ENCODE results near the gene RNF214. TPM values are rescaled to one million over a fixed set of nuclear protein-coding genes. Genes with fewer than 3 reads are reported as not detected.

Gene RNF214
- total RNA-seq, 1 experiment from 2014 or later = 10.1 TPM

- no peak for DNase-seq
- H3K36me3 ChIP-seq (replicated peaks; ENCODE audit: control insufficient read depth, insufficient read depth, low read length) = no peaks in the 10 kb centered on the region; the same call in 1 of the 2 replicates
- H3K27me3 ChIP-seq (ENCODE audit: control insufficient read depth, insufficient read depth, low read length) = no peaks in the 10 kb centered on the region
- no peak overlapping the region for H3K4me3 ChIP-seq (ENCODE audit: insufficient read depth, low read depth, low read length)
Measured at GRCh38 chr11:117335399-117335798, 102.9 kb downstream of the RNF214 start.

Other genes with a start within 250 kb of the RNF214 start
- gene SIK3, start 134.2 kb upstream of the RNF214 start, total RNA-seq (2014; rRNA removed; shearing (Covaris generic)) = 14.4 and 17.5 TPM in 2 replicates
- 138 and 159 TPM in 2 replicates for gene PAFAH1B2, start 88.4 kb upstream of the RNF214 start, total RNA-seq (2014; rRNA removed; shearing (Covaris generic))
- gene SIDT2, start 53.9 kb upstream of the RNF214 start, total RNA-seq (2014; rRNA removed; shearing (Covaris generic)) = 10.3 and 14.7 TPM in 2 replicates
- gene TAGLN, start 33.3 kb upstream of the RNF214 start, total RNA-seq (2014; rRNA removed; shearing (Covaris generic)) = 188 and 343 TPM in 2 replicates
- 28.4 and 29.3 TPM in 2 replicates for gene PCSK7, start 598 bp upstream of the RNF214 start, total RNA-seq (2014; rRNA removed; shearing (Covaris generic))
- 5.1 and 9.1 TPM in 2 replicates for gene BACE1-AS, start 58.7 kb downstream of the RNF214 start, total RNA-seq (2014; rRNA removed; shearing (Covaris generic))
- 7.4 and 12.4 TPM in 2 replicates for gene BACE1, start 83.6 kb downstream of the RNF214 start, total RNA-seq (2014; rRNA removed; shearing (Covaris generic))
- 12.8 and 18.8 TPM in 2 replicates for gene CEP164, start 95.2 kb downstream of the RNF214 start, total RNA-seq (2014; rRNA removed; shearing (Covaris generic))

Measured in H7 (cell line).